Erythroblast (primary cell): ENCODE measurements around the gene DIP2C.

ENCODE experiments used
- GATA1 ChIP-seq: IDR thresholded peaks from 2 replicates; pipeline ENCODE4 v1.6.1; 2011; ENCODE audit warnings: low read depth, mild to moderate bottlenecking, control low read depth, low read length, moderate library complexity
- POLR2A ChIP-seq: IDR thresholded peaks from 2 replicates; pipeline ENCODE4 v1.6.1; 2011; ENCODE audit warnings: mild to moderate bottlenecking, low read length

DNA sequence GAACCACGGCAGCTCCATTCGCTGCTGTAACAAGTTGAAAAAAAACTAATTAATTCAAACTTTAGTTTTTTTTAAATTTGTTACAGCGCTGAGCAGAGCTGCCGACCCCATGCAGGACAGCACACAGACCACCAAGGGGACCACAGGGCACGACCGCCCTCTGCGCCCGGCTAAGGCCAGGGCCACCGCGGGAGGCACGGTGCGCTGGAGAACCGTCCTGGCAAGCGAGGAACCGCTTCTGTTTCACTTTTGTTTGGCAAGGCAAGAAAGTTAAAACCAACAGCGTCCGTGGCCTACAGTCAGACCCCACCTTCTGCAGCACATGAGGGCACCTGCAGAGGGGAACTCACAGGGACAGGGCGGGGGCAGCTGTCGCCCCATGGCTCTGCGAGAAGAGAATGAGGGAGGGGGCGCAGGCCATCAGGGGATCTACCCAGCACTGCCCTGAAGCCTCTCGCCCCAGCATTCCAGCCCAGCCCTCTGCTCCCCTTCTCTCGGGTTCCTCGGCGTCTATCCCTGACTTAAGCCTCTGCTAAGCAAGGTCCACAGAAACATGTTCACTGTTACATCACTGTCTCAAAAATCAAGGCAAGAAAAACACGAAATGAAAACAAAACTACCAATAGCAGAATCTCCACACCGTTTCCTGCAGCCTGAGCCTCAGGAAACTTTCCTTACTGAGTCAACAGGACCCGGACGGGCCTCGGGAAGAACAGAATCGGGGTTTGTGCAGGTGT is 204.4 kb downstream of the DIP2C start:
- TF ChIP-seq POLR2A (no peak), GATA1 (no peak)
